ENCODE data around the gene COA8. TPM values are rescaled to one million over a fixed set of nuclear protein-coding genes. Genes with fewer than 3 reads are reported as not detected.

Gene COA8
- total RNA-seq, 1 donor from 2014 or later, result 33.8 TPM

DNA sequence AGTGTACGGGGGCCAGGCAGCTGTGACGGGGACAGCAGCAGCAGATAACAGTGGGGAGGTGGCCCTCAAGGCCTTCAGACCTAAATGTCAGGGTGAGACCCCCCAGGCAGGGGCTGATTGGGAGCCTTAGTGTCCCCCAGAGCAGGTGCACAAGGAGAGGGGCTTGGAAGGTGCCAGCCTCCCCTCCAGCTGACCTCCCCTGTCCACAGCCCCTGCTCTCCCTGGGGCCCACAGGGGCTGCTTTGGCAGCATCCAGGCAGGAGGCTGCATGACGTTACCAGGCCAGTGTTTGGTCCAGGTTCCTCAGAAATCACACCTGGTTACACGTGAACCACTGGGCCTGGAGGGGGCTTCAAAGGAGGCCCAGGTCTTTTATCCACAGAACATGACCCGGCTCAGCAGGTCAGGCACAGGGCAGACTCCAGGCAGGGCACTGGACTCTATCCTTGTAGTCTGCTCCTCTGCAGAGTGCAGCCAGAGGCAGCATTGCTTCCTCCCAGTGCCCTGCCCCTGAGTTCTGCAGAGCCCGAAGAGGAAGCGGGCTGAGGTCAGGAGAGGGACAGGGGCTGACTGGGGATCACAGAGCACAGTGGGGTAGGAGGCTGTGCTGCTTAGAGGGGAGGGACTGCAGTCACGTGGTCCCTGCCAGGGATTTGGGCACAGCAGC, 36.4 kb upstream of the COA8 start:
- DNase-seq, result no peak

DNA sequence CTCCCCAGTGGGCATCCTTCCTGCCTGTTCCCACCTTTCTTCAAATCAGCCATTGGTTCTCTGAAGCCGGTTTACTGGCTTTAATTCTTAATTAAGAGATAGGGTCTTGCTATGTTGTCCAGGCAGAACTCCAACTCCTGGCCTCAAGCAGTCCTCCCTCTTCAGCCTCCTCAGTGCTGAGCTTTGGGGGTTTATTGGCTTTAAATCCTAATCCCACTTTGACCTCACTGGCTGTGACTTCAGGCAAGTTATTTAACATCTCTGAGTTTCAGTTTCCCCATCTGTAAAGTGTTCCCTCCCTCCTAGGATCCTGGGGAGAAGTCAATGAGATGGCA, 35.9 kb upstream of the COA8 start:
- no peak for DNase-seq

DNA sequence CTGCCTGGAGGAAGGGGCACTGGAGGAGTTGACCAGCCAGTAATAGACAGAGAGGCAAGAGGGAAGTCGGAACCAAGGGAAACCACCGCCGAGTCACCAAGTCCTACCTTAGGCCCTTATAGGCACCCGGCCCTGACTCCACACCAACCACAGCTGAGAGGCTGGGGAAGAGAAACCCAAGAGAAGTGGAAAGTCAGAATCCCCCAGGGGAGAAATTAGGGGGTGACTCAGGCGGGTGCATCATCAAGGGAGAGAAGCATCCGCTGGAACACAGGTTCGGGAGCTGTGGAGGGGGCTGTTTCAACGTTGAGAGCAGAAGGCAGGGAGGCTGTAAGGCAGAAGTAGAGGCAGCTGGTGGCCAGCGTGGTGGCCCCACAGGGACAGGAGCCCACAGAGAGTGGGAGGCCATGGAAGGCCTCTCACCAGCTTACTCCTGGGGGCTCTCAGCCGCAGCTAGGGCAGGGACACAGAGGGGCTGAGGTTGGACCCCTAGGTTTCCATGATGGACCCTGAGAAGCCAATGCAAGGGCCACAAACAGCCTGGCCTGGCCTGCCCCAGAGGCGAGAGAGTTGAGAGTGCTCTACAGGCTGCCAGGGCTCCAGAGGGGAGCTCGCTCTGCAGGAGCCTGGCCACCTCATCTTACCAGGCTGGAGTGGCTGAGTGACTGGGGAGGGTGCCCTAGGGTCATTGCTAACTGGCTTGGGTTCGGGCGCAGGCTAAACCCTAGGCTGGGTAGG, 35.2 kb upstream of the COA8 start:
- DNase-seq, result no peak

DNA sequence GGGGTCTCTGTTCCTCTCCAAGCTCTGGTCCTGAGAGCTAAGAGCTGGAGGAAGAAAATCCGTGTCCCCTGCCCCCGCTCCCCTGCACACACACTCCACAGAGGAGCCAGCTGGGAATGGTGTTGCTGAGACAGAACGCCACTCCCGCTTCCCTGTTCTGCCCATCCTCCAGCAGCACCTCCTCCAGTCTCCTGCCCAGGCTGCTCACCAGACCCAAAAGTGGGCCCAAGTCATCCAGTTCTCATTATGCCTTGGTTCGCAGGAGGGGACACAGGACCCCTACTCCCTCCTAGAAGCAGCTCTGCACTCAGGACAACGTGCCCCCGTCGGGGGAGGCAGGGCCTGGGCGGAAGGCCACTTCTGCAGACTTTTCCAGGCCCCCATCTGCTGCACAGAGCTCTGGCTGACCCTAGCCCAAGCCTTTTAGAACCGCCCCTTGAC, 34.6 kb upstream of the COA8 start:
- DNase-seq, result no peak

DNA sequence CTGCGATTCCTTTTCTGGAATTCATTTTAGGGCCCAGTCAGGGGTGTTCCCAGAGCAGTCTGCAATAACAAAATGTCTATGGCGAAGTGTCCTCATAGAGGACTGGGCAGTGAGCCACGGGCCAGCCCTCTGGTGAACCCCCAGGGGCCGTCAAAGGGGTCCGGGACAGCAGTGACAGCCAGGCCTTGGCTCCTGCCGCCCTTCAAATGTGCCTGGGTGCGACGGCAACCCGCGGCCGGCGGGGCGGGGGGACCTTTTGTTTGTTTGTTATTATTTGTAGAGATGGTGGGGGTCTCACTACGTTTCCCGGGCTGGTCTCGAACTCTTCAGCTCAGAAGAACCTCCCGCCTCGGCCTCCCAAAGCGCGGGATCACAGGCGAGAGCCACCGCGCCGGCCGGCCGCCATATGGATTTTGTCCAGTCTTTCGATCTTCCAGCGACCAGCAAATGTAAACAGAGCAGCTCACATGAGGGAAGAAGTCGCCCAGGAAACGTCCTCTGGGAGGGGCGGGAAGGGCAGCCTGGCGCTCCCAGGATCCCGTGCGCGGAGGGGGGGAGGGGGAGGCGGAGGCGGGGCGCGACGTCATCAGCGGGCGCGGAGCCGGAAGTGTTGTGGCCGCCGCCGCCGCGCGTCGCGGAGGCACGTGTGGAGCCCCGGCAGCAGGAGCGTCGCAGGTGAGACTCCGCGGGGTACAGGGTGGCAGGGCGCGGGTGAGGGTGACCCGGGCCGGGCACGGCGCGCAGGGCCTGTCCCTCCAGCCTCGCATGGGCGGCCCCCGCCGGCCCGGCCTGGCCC, 34.0 kb upstream of the COA8 start, which contains the start of gene TRMT61A:
TSS of gene TRMT61A (plus strand) at position 610 of the 796 bp plus-strand sequence. CDS start 783 bp downstream, outside the sequence.
- DNase-seq, result peak; percentile 94

DNA sequence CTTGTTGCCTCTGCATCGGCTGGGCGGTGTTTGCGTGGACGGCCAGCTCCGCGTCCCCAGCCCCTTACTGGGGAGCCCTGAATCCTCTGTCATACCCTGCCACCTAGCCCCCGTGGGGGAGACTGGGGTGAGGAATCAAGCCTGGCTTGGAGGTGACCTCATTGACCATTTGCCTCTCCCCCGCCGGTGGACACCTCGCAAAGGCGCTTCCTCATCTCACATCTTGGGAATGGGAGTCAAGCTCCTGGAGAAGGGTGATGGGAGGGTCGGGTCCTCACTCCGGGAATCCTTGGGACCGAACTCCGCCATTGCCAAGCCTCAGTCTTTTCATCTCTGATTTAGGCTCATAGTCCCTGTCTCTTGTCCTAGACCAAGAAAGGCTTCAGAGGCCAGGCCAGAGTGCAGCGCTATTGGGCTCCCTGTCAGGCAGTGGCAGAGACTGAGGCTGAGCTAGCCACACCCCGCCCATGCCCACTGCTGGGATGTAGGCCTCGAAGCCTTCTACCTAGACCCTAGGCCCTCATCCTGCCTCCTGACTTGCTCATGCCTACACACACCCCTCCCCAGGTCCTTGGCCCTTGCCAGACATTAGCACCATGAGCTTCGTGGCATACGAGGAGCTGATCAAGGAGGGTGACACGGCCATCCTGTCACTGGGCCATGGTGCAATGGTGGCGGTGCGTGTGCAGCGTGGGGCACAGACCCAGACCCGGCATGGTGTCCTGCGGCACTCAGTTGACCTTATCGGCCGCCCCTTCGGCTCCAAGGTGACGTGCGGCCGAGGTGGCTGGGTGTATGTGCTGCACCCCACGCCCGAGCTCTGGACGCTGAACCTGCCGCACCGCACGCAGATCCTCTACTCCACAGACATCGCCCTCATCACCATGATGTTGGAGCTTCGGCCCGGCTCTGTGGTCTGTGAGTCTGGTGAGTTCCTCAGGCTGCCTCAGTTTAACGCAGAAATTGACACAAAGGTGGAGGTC, 33.1 kb upstream of the COA8 start:
- DNase-seq, result no peak

DNA sequence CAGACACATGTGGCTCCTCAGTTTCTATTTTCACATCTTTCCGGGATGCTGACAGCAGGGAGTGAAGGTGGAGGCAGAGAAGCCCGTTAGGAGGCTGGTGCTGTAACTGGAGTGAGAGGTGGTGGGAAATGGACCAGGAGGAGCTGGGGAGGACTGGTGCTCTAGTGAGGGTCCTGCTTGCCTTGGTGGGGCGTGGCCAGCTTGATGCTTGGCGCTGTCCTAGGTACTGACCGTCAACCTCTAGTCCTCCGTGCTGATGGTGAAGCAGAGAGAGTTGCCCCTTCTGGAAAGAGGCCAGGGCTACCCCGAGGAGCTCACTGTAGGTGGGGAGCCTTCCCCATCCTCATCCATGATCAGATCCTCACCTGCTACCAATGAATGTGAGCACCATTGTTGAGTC, 32.4 kb upstream of the COA8 start:
- peak; percentile 63 for DNase-seq

DNA sequence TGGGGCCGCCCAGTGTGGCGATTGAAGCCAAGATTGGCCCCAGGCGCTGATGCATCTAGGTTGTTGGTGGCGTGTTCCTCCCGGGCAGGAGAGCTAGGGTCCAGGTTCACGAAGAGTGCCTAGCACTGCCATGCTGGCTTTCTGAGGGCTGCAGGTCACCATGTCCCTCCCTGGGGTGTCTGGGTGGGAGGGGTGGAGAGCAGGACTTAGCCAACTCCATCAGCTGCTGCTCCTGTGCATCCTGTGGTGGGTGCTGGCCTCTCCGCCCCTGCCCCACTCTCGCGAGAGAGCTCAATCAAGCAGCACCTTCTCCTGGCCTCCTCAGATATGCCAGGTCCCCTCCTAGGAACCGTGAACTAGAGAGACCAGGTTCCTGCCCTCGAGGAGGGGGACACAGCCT, 31.9 kb upstream of the COA8 start:
- DNase-seq, result no peak

DNA sequence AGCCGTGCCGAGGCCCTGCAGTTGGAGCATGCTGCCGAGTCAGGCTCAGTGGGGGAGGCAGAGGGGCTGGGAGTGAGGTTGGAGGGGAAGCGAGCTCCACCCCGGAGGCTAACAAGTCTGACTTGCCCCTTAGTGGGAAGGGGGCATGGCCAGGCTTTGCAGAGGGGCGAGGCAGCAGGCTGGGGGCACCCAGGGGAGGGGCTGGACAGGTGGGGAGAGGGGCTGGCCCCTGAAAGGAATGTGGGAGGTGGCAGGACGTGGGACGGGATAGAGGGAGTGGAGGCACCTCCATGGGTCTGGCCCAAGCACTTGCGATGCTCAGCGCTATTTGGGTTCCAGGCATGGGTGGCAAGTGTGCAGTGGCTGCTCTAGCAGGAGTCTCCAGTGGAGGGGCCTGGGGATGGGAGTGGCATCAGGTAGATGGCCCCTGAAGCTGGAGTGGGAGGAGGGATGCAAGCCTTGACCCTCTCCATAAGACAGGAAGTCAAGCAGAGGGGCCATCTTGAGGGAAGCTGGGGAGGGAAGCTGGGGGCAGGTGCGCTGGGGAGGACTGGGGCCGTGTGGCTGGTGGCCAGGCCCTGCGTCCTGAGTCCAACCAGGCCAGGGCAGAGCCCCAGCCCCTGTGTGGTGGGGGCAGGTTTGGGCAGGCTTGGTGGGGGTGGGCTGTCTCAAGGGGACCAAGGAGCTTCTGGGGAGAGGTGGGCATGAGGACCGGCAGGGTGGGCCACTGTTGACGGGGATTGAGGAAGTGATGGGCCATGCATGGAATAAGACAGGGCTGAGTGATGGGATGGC, 31.1 kb upstream of the COA8 start:
- DNase-seq, result no peak

DNA sequence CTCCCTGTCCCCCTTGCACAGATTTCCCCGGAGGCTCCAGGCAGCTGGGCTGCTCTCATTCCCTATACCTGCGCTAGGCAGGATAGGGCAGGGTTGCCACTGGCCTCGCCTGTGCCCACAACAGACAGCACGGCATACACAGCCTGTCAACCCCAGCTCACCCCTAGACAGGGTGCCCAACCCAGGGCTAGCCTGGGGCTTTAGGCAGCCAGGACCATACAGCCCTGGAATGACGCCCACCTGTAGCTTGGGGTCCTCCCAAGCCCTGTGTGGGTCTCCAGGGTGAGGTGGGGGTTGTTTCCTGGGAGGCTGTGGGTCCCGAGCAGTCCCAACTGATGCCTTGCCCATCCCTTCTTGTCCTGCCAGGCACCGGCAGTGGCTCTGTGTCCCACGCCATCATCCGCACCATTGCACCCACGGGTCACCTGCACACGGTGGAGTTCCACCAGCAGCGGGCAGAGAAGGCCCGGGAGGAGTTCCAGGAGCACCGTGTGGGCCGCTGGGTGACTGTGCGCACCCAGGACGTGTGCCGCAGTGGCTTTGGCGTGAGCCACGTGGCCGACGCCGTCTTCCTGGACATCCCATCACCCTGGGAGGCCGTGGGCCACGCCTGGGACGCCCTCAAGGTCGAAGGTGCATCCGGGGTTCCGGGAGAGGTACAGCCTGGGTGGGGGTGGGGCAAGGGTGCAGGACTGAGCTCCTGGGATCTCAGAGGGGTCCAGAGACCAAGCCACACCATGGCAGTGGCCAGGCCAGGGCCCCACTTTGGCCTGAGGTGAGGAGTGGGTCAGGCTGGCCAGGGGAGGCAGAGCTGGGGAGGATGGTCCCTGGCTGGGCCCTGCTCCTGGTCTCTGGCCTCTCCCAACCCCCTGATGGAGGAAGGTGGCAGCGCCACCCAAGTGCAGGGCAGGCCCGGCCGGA, 30.3 kb upstream of the COA8 start:
- no peak for DNase-seq

DNA sequence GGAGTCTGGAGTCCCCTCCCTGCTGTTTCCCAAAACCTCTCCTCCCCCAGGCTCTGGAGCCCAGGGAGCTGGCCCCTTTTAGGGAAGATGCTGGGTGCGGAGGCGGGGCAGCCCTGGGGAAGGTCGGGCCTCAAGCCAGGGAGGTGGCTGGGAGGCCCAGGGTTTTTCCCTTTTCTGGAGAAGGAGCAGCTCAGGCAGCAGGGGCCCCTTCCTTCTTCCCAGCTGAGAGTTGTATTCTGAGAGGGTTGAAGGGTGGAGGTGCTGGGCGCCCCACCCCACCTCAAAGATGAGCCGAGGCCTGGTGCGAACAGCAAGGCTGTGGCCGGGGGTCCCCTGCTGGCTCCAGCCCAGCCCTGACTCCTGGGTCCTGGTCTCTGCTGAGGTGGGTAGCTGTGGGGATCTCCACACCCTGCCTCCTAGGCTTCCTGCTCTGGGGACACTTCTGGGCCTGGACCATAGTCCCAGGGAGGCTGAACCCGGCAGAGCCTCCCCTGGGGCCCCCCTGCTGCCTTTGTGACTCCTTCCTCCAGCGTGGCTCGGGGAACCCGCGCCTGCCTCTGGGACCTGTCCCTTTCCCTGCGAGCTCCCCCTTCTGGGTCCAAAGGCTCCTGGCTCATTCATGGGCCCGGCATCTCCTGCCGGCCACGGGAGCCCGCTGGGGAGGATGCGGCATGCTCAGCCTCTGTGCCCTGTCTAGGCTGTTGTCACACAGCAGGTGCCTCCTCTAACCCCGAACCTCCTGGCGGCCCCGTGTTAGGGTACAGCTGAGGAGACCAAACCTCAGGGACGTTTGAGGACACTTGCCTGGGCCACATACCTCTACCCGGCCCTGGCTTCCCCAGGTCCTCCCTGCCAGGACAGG, 29.4 kb upstream of the COA8 start:
- DNase-seq, result no peak

DNA sequence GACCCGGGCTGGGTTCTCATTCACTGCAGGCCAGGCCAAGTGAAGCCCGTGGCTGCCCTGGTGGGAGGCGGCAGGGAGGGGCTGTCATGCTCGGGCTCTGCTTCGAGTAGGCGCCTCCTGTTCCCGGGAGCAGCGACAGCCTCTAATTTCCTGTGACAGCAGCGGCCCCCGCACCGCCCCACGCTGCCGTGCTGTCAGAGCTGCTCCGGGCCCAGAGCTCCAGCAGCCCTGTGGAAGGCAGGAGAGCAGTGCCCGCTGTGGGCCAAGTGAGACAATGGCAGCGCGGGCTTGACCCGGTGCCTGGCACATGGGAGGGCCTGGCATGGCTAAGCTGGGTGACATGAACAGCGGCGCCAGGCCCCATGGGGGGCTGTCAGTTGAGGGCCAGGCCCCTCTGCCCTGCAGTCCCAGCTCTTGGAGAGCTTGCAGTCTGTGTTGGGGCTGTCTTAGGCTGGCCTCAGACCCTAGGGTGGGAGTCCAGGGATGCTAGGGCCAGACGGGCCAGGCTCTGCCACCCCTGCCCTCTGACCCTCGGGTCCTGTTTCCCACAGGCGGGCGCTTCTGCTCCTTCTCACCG, 28.7 kb upstream of the COA8 start:
- no peak for DNase-seq

DNA sequence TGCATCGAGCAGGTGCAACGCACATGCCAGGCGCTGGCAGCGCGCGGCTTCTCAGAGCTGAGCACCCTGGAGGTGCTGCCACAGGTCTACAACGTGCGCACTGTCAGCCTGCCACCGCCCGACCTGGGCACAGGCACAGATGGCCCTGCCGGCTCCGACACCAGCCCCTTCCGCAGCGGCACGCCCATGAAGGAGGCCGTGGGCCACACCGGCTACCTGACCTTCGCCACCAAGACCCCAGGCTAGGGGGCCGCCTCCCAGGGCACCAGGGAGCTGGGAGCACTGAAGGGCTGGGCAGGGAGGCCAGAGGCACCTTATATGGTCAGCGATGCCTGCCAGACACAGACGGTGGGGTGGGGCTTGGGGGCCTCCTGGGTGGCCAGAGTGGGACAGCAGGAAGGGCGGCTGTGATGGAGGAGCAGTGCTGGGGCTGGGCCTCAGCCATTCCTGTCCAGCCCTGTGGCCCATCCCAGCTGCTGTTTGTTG, 28.1 kb upstream of the COA8 start:
- DNase-seq, result no peak

DNA sequence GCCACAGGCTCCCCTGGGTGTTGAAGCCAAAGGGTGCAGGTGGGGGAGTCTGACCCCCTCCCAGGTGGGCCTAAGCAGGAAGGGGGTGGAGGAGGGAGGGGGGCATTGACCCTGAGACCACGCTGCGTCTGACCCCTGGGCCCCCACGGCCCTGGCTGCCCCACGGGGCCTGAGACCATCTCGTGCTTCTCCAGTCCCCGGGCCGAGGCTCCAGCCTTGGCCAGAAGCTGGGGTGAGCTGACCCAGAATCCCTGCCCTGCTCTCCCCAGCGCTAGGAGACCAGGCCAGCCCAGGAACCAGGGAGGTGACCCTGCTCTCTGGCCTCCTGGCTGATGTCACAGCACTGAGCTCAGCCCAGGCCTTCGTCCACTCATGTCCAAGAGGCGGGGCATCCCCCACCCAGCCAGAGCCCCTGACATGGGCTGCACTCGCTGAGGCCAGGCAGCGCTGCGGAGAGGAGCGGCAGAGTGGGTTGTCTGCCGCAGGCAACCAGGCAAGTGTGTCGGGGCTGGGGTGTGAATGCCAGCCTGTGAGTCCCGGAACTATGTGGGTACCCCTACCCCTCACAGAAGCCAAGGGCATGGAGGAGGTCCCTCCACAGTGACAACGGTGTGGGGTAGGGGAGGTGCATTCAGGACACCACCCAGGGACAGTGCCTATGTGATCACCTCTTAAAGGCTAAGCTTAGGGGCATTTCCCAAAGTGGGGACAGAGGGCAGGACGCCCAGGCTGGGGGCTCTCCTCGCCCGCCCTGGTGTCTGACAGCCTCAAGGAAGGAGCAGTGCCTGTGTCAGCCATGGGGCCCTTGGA, 27.5 kb upstream of the COA8 start:
- DNase-seq, result no peak

DNA sequence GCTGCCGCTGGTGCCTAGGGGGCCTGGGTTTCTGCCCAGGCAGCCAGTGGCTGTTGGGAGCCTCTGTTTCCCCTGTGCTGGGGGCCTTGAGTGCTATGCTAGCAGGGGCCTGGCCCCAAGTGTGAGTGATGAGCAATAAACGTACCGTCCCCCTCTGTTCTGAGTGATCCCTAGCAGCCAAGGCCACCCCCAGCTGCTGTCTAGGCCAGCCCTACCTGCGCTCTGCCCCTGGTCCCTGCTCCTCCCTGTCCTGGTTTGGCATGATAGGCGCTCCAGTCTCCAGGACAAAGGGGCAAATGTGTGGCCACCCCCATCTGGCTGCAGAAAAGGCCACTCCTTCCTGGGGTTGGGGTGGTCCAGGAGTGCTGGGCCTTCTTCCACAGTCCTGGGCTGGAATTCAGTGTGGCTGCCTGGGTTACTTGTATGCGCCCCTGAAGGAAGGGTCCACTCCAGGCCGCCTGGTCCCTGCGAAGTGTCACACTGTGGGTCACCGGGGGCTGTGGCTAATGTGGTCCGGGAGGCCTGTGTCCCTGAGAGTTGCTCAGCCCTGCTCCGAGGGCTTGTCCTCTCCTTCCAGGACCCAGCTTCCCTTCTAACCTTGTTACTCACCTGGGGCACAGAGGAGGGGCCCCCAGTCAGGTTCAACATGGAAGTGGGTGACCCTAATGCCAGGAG, 26.7 kb upstream of the COA8 start:
- no peak for DNase-seq

DNA sequence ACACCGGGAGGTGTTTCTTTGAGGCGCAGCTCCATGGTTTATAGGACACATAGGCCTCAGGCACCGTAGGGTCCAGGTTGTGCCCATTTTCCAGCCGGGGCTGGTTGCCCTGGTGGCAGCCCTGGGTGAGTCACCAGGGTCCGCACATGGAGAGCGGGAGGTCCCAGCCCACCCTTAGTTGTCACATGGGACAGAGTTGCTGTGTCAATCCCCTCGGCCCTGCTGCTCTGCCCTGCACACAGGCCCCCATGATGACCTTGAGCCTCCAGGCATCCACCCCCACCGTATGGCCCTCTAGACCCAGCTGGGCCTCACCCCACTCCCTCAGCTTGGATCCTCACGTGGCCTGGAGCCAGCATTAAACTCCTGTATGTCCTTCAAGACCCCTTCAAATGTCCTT, 26.1 kb upstream of the COA8 start:
- no peak for DNase-seq
